NB4 (cell line): ENCODE measurements around the gene PRSS50.

Experiments
- DNase-seq: peaks from one replicate; pipeline ENCODE4 v3.0.0; 2010; ENCODE audit warnings: low read depth
- H3K4me3 ChIP-seq: one replicate; pipeline ENCODE4 v1.5.1; 2011; ENCODE audit warnings: mild to moderate bottlenecking, low read depth, low read length, moderate library complexity
- CTCF ChIP-seq: IDR thresholded peaks from one replicate; pipeline ENCODE4 v1.5.1; 2012; ENCODE audit warnings: low read depth, low read length
- MAX ChIP-seq: IDR thresholded peaks from 2 replicates; pipeline ENCODE4 v1.6.1; 2011; ENCODE audit warnings: low read depth, low read length
- MYC ChIP-seq: IDR thresholded peaks from 2 replicates; pipeline ENCODE4 v1.6.1; 2011; ENCODE audit warnings: low read depth, low read length
- POLR2A ChIP-seq: IDR thresholded peaks from 2 replicates; pipeline ENCODE4 v1.6.1; 2011; ENCODE audit warnings: mild to moderate bottlenecking; ENCODE audit not compliant: insufficient read length; ENCODE audit errors: extremely low read depth

Gene PRSS50

GRCh38 chr3:46729038-46729437, 11.4 kb upstream of the PRSS50 start:
- no peak for TF ChIP-seq MAX
- no peak for TF ChIP-seq CTCF
- TF ChIP-seq MYC: no peak
- TF ChIP-seq POLR2A: no peak
- DNase-seq: no peak
- H3K4me3 ChIP-seq: no peak overlapping the region

- H3K4me3 ChIP-seq: no peak overlapping the region
- no peak for DNase-seq
- no peak for TF ChIP-seq MAX
- no peak for TF ChIP-seq MYC
- no peak for TF ChIP-seq POLR2A
- no peak for TF ChIP-seq CTCF
Observed at GRCh38 chr3:46725621-46726314, 8.1 kb upstream of the PRSS50 start.

- no peak for DNase-seq
- no peak for TF ChIP-seq POLR2A
- no peak for TF ChIP-seq MYC
- no peak overlapping the region for H3K4me3 ChIP-seq
Observed at GRCh38 chr3:46724424-46724823, 6.8 kb upstream of the PRSS50 start.

- no peak for DNase-seq
- H3K4me3 ChIP-seq: no peak overlapping the region
- TF ChIP-seq CTCF (no peak), MAX (no peak), MYC (no peak), POLR2A (no peak)
Observed at GRCh38 chr3:46722443-46722842, 4.8 kb upstream of the PRSS50 start.

GRCh38 chr3:46721009-46721408, 3.3 kb upstream of the PRSS50 start:
- no peak for TF ChIP-seq MAX
- no peak for TF ChIP-seq CTCF
- TF ChIP-seq MYC: no peak
- TF ChIP-seq POLR2A: no peak

GRCh38 chr3:46719735-46720271, 2.1 kb upstream of the PRSS50 start:
- no peak for TF ChIP-seq MYC
- TF ChIP-seq CTCF: no peak
- TF ChIP-seq POLR2A: no peak
- TF ChIP-seq MAX: no peak
- DNase-seq: no peak
- no peak overlapping the region for H3K4me3 ChIP-seq

More at GRCh38 chr3:46721009-46721408, 3.3 kb upstream of the PRSS50 start:
- DNase-seq: no peak
- no peak overlapping the region for H3K4me3 ChIP-seq
